ENCODE results near the gene IFI27.

- TF ChIP-seq CTCF (IDR thresholded peaks at IDR 0.05) (no peak), POLR2A (IDR thresholded peaks at IDR 0.05) (no peak)
Observed at GRCh38 chr14:94135476-94135875, 24.9 kb downstream of the IFI27 start.
